Tibial nerve (tissue), 4 donors: ENCODE results near the gene GPR31.

Experiments used
- EP300 ChIP-seq, 2 donors: sonication (generic); formaldehyde crosslinking; IDR thresholded peaks; one replicate each; pipeline ENCODE4 v1.6.1; 2017; ENCODE audit warnings: antibody characterized with exemption in 2 of 2, mild to moderate bottlenecking in 1 of 2
- POLR2A ChIP-seq, 2 donors: fragments of 450-650 bp; IDR thresholded peaks; one replicate each; pipeline ENCODE4 v1.6.1; 2017; ENCODE audit warnings: antibody characterized with exemption in 2 of 2, mild to moderate bottlenecking in 2 of 2, moderate library complexity in 2 of 2
- TF ChIP-seq, protein P1 (sequence below), 5 experiments: fragments of 200-600 bp in 3 of 5; fragments of 450-650 bp in 2 of 5; sonication (generic) in 3 of 5; IDR thresholded peaks; one replicate each; pipeline ENCODE4 v1.5.1; 2016 to 2019; ENCODE audit warnings: antibody characterized with exemption in 5 of 5, mild to moderate bottlenecking in 3 of 5, moderate library complexity in 2 of 5

- TF ChIP-seq, protein P1, sequence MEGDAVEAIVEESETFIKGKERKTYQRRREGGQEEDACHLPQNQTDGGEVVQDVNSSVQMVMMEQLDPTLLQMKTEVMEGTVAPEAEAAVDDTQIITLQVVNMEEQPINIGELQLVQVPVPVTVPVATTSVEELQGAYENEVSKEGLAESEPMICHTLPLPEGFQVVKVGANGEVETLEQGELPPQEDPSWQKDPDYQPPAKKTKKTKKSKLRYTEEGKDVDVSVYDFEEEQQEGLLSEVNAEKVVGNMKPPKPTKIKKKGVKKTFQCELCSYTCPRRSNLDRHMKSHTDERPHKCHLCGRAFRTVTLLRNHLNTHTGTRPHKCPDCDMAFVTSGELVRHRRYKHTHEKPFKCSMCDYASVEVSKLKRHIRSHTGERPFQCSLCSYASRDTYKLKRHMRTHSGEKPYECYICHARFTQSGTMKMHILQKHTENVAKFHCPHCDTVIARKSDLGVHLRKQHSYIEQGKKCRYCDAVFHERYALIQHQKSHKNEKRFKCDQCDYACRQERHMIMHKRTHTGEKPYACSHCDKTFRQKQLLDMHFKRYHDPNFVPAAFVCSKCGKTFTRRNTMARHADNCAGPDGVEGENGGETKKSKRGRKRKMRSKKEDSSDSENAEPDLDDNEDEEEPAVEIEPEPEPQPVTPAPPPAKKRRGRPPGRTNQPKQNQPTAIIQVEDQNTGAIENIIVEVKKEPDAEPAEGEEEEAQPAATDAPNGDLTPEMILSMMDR (IDR thresholded peaks at IDR 0.05): no peak
- TF ChIP-seq EP300 (IDR thresholded peaks at IDR 0.05) (no peak), POLR2A (IDR thresholded peaks at IDR 0.05) (no peak)
Measured at GRCh38 chr6:167137081-167137480, 20.7 kb downstream of the GPR31 start.
